GM23248 (cell line): ENCODE measurements around the gene SPAG4. TPM values are rescaled to one million over a fixed set of nuclear protein-coding genes. Genes with fewer than 3 reads are reported as not detected.

ENCODE experiments used
- DNase-seq: peaks from one replicate; pipeline ENCODE4 v3.0.0-alpha.2; 2015
- H2AFZ ChIP-seq: fragments of 200-600 bp; sonication (generic); 2 replicates; pipeline ENCODE4 v1.6.1; 2016; ENCODE audit warnings: antibody characterized with exemption
- H3F3A ChIP-seq: fragments of 200-600 bp; sonication (generic); 2 replicates; pipeline ENCODE4 v1.6.1; 2016; ENCODE audit warnings: mild to moderate bottlenecking, antibody characterized with exemption, mixed run types; ENCODE audit not compliant: insufficient read depth
- H3K27ac ChIP-seq: fragments of 200-600 bp; sonication (generic); 2 replicates; pipeline ENCODE4 v1.5.1; 2016; ENCODE audit warnings: mild to moderate bottlenecking
- H3K27me3 ChIP-seq: fragments of 200-600 bp; sonication (generic); replicated peaks from 2 replicates; pipeline ENCODE4 v1.6.1; 2016; ENCODE audit warnings: mild to moderate bottlenecking; ENCODE audit not compliant: insufficient read depth
- H3K36me3 ChIP-seq: fragments of 200-600 bp; sonication (generic); 2 replicates; pipeline ENCODE4 v1.6.1; 2016; ENCODE audit warnings: low read depth, mild to moderate bottlenecking
- H3K4me1 ChIP-seq: fragments of 200-600 bp; sonication (generic); 2 replicates; pipeline ENCODE4 v1.6.1; 2016; ENCODE audit warnings: mild to moderate bottlenecking; ENCODE audit not compliant: insufficient read depth
- H3K4me2 ChIP-seq: fragments of 200-600 bp; sonication (generic); one replicate; pipeline ENCODE4 v1.6.1; 2016; ENCODE audit warnings: mild to moderate bottlenecking; ENCODE audit not compliant: unreplicated experiment
- H3K4me3 ChIP-seq: fragments of 200-600 bp; sonication (generic); 2 replicates; pipeline ENCODE4 v1.5.1; 2016; ENCODE audit warnings: mild to moderate bottlenecking
- H3K79me2 ChIP-seq: fragments of 200-600 bp; sonication (generic); 2 replicates; pipeline ENCODE4 v1.6.1; 2016; ENCODE audit warnings: mild to moderate bottlenecking; ENCODE audit not compliant: insufficient read depth
- H3K9ac ChIP-seq: fragments of 200-600 bp; sonication (generic); 2 replicates; pipeline ENCODE4 v1.6.1; 2016; ENCODE audit warnings: mild to moderate bottlenecking
- H3K9me2 ChIP-seq: fragments of 200-600 bp; sonication (generic); 2 replicates; pipeline ENCODE4 v1.6.1; 2016; ENCODE audit warnings: mixed run types, mild to moderate bottlenecking, moderate library complexity; ENCODE audit not compliant: insufficient read depth
- H3K9me3 ChIP-seq: fragments of 200-600 bp; sonication (generic); one replicate; pipeline ENCODE4 v1.6.1; 2017; ENCODE audit warnings: low read depth
- H4K20me1 ChIP-seq: fragments of 200-600 bp; sonication (generic); 2 replicates; pipeline ENCODE4 v1.6.0; 2016; ENCODE audit not compliant: insufficient read depth
- EZH2 ChIP-seq: fragments of 200-600 bp; sonication (generic); IDR thresholded peaks from 2 replicates; pipeline ENCODE4 v1.6.1; 2018; ENCODE audit warnings: antibody characterized with exemption, mild to moderate bottlenecking; ENCODE audit not compliant: insufficient read depth, poor library complexity, severe bottlenecking
- EZH2phosphoT487 ChIP-seq: fragments of 200-600 bp; sonication (generic); IDR thresholded peaks from 2 replicates; pipeline ENCODE4 v1.6.1; 2018; ENCODE audit warnings: antibody characterized with exemption, moderate library complexity, mild to moderate bottlenecking, low read depth; ENCODE audit not compliant: insufficient read depth
- WGBS, 2 experiments: methylation state at CpG; one replicate each; pipeline ENCODE4 v1.1.6; 2015 to 2017; ENCODE audit warnings: low lambda C conversion rate in 2 of 2, low coverage in 1 of 2; ENCODE audit errors: missing lambda C conversion rate in 2 of 2; 5-methylcytosine and 5-hydroxymethylcytosine counted together
- in situ Hi-C: fragments of 300-500 bp; cut with MboI; formaldehyde crosslinking; loops from 2 replicates; pipeline ENCODE4 v1.15.0; 2020
- polyA plus RNA-seq: library from polyadenylated mRNA; unstranded; fragments of >200 nt; fragmentation: Nextera tagmentation; extraction: Ambion mirVana; gene quantifications from 2 replicates; pipeline ENCODE4 v1.2.1, GENCODE V29; 2016
- total RNA-seq: library from RNA; depleted of rRNA; stranded (reverse); fragments of >200 nt; shearing (Covaris generic); gene quantifications from 2 replicates; pipeline ENCODE4 v1.2.3, GENCODE V29; 2014

The SPAG4 gene
- total and polyA plus RNA-seq, 2 experiments from 2014 or later, result 14.2 to 17.3 TPM

GRCh38 chr20:35597186-35597585 lies 18.4 kb upstream of the SPAG4 start:
- Histone ChIP-seq H3K36me3 (no peaks in the 10 kb centered on the region), H3F3A (no peaks in the 10 kb centered on the region), H3K79me2 (no peaks in the 10 kb centered on the region), H3K9ac (no peak overlapping the region), H3K27ac (no peak overlapping the region), H3K27me3 (peaks cover 6% of the 10 kb centered on the region), H4K20me1 (no peaks in the 10 kb centered on the region), H3K9me2 (no peaks in the 10 kb centered on the region), H3K4me1 (peaks cover 5% of the 10 kb centered on the region; the same call in 1 of the 2 replicates), H3K4me3 (no peak overlapping the region), H3K4me2 (no peak overlapping the region), H3K9me3 (no peaks in the 10 kb centered on the region), H2AFZ (no peak overlapping the region)
- TF ChIP-seq EZH2 (no peak), EZH2phosphoT487 (no peak)
- 87 to 88% methylated on average over 2 of the region's 2 CpGs for WGBS, 2 experiments
- no peak for DNase-seq
- in situ Hi-C loops, result no loop called here

DNA sequence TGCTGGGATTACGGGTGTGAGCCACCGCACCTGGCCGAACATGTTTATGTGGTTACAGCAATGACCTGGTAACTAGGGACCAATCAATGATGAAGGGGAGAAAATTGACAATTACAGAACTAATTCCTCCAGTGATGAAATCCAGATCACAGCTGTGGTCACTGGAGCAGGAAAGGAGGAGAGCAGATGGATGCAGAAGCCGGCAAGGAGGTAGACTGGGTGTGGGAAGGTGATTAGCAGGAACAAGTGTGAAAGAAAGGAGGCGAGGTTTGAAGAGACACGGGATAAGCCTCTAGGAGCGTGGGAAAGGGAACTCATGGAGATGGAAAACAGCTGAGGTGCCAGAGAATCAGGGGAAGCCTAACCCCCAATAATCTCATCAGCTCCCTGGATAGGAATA lies 17.2 kb upstream of the SPAG4 start:
- H3F3A ChIP-seq, result no peaks in the 10 kb centered on the region
- no peak overlapping the region for H3K9ac ChIP-seq
- 48 to 58% methylated on average over 7 of the region's 7 CpGs for WGBS, 2 experiments
- H2AFZ ChIP-seq, result no peak overlapping the region
- no peak overlapping the region for H3K4me3 ChIP-seq
- no peak overlapping the region for H3K4me2 ChIP-seq
- TF ChIP-seq EZH2 (no peak), EZH2phosphoT487 (no peak)
- peaks cover 5% of the 10 kb centered on the region; the same call in 1 of the 2 replicates for H3K4me1 ChIP-seq
- H3K27me3 ChIP-seq, result peaks cover 6% of the 10 kb centered on the region
- no peaks in the 10 kb centered on the region for H3K9me3 ChIP-seq
- no peaks in the 10 kb centered on the region for H3K79me2 ChIP-seq
- H3K27ac ChIP-seq, result no peak overlapping the region
- no peaks in the 10 kb centered on the region for H3K36me3 ChIP-seq
- H3K9me2 ChIP-seq, result no peaks in the 10 kb centered on the region
- no peaks in the 10 kb centered on the region for H4K20me1 ChIP-seq
- in situ Hi-C loops, result no loop called here
- DNase-seq, result no peak

DNA sequence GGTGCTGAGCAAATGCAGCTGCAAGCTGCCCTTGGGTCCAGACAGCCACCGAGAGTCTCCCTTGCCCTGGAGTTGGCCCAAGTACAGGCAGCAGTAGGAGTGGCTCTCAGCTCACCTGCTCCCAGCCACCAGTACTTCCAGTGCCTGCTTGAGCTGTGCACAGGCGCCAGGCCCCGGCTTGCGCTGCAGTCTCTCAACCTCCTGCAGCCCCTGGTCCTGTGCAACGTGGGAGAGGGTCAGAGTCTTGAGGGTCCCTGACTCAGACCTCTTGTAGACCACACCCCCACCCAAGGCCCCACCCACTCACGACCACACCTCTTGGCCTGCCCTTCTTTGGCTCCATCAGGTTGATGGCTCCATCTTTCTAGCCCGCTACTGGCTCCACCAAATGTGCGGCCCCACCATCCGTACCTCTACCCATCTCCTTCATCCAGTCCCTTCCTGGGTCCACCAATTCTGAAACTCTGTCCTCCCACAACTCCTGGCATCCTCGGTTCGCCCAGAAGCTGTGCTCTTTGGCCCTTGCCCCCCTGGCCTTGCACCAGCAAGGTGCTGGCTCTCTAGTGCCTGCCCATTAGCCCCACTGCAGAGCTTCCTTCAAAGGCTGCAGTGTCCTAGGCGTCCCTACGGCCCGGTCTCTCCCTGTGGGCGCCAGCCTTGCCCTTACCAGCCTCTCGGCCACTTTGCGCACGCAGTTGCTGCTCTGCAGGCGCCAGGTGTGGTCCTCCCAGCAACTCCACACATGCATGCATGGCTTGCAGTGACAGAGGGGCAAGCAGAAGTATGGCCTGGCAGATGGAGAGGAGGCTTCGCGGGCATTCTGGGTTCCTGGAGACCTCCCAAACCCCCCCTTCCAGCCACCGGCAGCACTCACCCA lies 16.5 kb upstream of the SPAG4 start:
- 79 to 80% methylated on average over 19 to 22 of the region's 22 CpGs for WGBS, 2 experiments
- Histone ChIP-seq H3K9me2 (no peaks in the 10 kb centered on the region), H3K9ac (no peak overlapping the region), H3K9me3 (no peaks in the 10 kb centered on the region), H2AFZ (no peak overlapping the region), H3K36me3 (no peaks in the 10 kb centered on the region), H3K4me2 (no peak overlapping the region), H3K4me3 (no peak overlapping the region), H3K79me2 (no peaks in the 10 kb centered on the region), H3K27ac (no peak overlapping the region), H3F3A (no peaks in the 10 kb centered on the region), H4K20me1 (no peaks in the 10 kb centered on the region), H3K27me3 (peaks cover 6% of the 10 kb centered on the region), H3K4me1 (peaks cover 5% of the 10 kb centered on the region; the same call in 1 of the 2 replicates)
- in situ Hi-C loops, result no loop called here
- DNase-seq, result no peak
- no peak for TF ChIP-seq EZH2

- Histone ChIP-seq H3K27me3 (peaks cover 6% of the 10 kb centered on the region), H3K4me3 (no peak overlapping the region), H3K36me3 (no peaks in the 10 kb centered on the region), H2AFZ (no peak overlapping the region), H3K79me2 (no peaks in the 10 kb centered on the region), H3K9ac (no peak overlapping the region), H3F3A (no peaks in the 10 kb centered on the region), H3K9me3 (no peaks in the 10 kb centered on the region), H3K27ac (no peak overlapping the region), H3K9me2 (no peaks in the 10 kb centered on the region), H4K20me1 (no peaks in the 10 kb centered on the region), H3K4me2 (no peak overlapping the region), H3K4me1 (peaks cover 5% of the 10 kb centered on the region; the same call in 1 of the 2 replicates)
- in situ Hi-C loops, result no loop called here
- DNase-seq, result no peak
- TF ChIP-seq EZH2phosphoT487 (no peak), EZH2 (no peak)
- 83 to 92% methylated on average over 5 to 9 of the region's 9 CpGs for WGBS, 2 experiments
These were observed 15.9 kb upstream of the SPAG4 start for GRCh38 chr20:35599776-35600120.
